Measurements from ENCODE around the gene RAB37. TPM values are rescaled to one million over a fixed set of nuclear protein-coding genes. Genes with fewer than 3 reads are reported as not detected.

RAB37 gene
- total and polyA plus RNA-seq, 2 of the 13 experiments (the other 11 are each of a cell fraction or from before 2014, with no cell fraction given), result 0.91 to 3.7 TPM

- TF ChIP-seq FOXO4 (CRISPR knock-in tag; conservative IDR thresholded peaks at IDR 0.05), result 0 out of 2 replicates have a peak, but pooled peaks have one; percentile 48
- TF ChIP-seq CREB1 (IDR thresholded peaks at IDR 0.05), result peak; percentile 44; the same call in 1 of the 2 replicates
- no peak for TF ChIP-seq CREB1 (CRISPR knock-in tag; IDR thresholded peaks at IDR 0.05)
- peak; percentile 97 for TF ChIP-seq MNT (IDR thresholded peaks at IDR 0.05)
- 0 out of 2 replicates have a peak, but pooled peaks have one; percentile 29 for TF ChIP-seq HNRNPL (IDR thresholded peaks at IDR 0.05; ENCODE audit: low read depth, low read length)
- no peak for TF ChIP-seq SKIL (CRISPR knock-in tag; IDR thresholded peaks at IDR 0.05; ENCODE audit: borderline replicate concordance)
- no peak for TF ChIP-seq SETDB1 (CRISPR knock-in tag; IDR thresholded peaks at IDR 0.05; ENCODE audit: borderline replicate concordance)
- peak; percentile 12; the same call in 1 of the 2 replicates for TF ChIP-seq FOXK2 (IDR thresholded peaks at IDR 0.05)
Measured at GRCh38 chr17:74732042-74732867, 4.8 kb upstream of the RAB37 start (continued).

Data from HepG2 (cell line).